K562 (cell line): ENCODE measurements around the gene E2F1. TPM values are rescaled to one million over a fixed set of nuclear protein-coding genes. Genes with fewer than 3 reads are reported as not detected.

Source experiments
- AFF4 ChIP-seq: sonication (generic); formaldehyde crosslinking; IDR thresholded peaks from 2 replicates; pipeline ENCODE4 v1.8.0; 2023; ENCODE audit warnings: mild to moderate bottlenecking, missing genetic modification reagents
- BCOR ChIP-seq: fragments of 450-650 bp; IDR thresholded peaks from 2 replicates; pipeline ENCODE4 v1.6.1; 2016
- GTF2E2 ChIP-seq: fragments of 200-800 bp; sonication (Bioruptor generic); IDR thresholded peaks from 2 replicates; pipeline ENCODE4 v1.6.1; 2016; ENCODE audit warnings: missing genetic modification characterization, missing compliant biosample characterization
- TAL1 ChIP-seq: fragments of 450-650 bp; IDR thresholded peaks from 2 replicates; pipeline ENCODE4 v1.6.1; 2016; ENCODE audit warnings: mild to moderate bottlenecking
- U2AF2 ChIP-seq: fragments of 200-400 bp; formaldehyde crosslinking; optimal IDR thresholded peaks from 2 replicates; pipeline ENCODE3; 2017; ENCODE audit warnings: low read depth, mild to moderate bottlenecking, low read length
- ZNF184 ChIP-seq: sonication (generic); formaldehyde crosslinking; IDR thresholded peaks from 2 replicates; pipeline ENCODE4 v1.5.0; 2020; ENCODE audit warnings: missing genetic modification reagents
- polyA plus RNA-seq, 8 experiments: library from polyadenylated mRNA; depleted of rRNA in 4 of 8; stranded (reverse) in 5 of 8; unstranded in 3 of 8; fragments of >200 nt; fragmentation: Nextera tagmentation in 2 of 8; fragmentation: Illumina TruSeq in 1 of 8; extraction: Ambion mirVana in 2 of 8; extraction: Trizol in 1 of 8; gene quantifications; 2 replicates each; pipeline versions ENCODE4 v1.2.1 to v1.2.3, GENCODE V29; 2011 to 2014; ENCODE audit warnings: inconsistent platforms in 1 of 8, missing spikeins in 1 of 8
- total RNA-seq, 7 experiments: library from RNA; depleted of rRNA in 6 of 7; stranded (reverse); fragments of >200 nt in 6 of 7; fragmentation: Illumina TruSeq in 2 of 7; extraction: Trizol in 2 of 7; gene quantifications; 2 replicates each; pipeline versions ENCODE4 v1.2.1 to v1.2.3, GENCODE V29; 2011 to 2021; ENCODE audit warnings: low replicate concordance in 1 of 7
- TF ChIP-seq, protein P1 (sequence below): sonication (generic); formaldehyde crosslinking; IDR thresholded peaks from 2 replicates; pipeline ENCODE4 v1.5.0; 2020; ENCODE audit warnings: missing genetic modification reagents
- TF ChIP-seq, protein P2 (sequence below): fragments of 450-650 bp; IDR thresholded peaks from 2 replicates; pipeline ENCODE4 v1.6.1; 2016; ENCODE audit warnings: mild to moderate bottlenecking, moderate library complexity
- TF ChIP-seq, protein P3 (sequence below): sonication (generic); IDR thresholded peaks from 2 replicates; pipeline ENCODE4 v1.6.1; 2016

E2F1 gene
- total and polyA plus RNA-seq, 9 of the 15 experiments (the other 6 are each of a cell fraction or from before 2014, with no cell fraction given): 0.14 to 30.6 (median 13.1) TPM

- no peak for TF ChIP-seq AFF4
- TF ChIP-seq, protein P1, sequence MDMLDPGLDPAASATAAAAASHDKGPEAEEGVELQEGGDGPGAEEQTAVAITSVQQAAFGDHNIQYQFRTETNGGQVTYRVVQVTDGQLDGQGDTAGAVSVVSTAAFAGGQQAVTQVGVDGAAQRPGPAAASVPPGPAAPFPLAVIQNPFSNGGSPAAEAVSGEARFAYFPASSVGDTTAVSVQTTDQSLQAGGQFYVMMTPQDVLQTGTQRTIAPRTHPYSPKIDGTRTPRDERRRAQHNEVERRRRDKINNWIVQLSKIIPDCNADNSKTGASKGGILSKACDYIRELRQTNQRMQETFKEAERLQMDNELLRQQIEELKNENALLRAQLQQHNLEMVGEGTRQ: no peak
- no peak for TF ChIP-seq BCOR
- TF ChIP-seq, protein P2, sequence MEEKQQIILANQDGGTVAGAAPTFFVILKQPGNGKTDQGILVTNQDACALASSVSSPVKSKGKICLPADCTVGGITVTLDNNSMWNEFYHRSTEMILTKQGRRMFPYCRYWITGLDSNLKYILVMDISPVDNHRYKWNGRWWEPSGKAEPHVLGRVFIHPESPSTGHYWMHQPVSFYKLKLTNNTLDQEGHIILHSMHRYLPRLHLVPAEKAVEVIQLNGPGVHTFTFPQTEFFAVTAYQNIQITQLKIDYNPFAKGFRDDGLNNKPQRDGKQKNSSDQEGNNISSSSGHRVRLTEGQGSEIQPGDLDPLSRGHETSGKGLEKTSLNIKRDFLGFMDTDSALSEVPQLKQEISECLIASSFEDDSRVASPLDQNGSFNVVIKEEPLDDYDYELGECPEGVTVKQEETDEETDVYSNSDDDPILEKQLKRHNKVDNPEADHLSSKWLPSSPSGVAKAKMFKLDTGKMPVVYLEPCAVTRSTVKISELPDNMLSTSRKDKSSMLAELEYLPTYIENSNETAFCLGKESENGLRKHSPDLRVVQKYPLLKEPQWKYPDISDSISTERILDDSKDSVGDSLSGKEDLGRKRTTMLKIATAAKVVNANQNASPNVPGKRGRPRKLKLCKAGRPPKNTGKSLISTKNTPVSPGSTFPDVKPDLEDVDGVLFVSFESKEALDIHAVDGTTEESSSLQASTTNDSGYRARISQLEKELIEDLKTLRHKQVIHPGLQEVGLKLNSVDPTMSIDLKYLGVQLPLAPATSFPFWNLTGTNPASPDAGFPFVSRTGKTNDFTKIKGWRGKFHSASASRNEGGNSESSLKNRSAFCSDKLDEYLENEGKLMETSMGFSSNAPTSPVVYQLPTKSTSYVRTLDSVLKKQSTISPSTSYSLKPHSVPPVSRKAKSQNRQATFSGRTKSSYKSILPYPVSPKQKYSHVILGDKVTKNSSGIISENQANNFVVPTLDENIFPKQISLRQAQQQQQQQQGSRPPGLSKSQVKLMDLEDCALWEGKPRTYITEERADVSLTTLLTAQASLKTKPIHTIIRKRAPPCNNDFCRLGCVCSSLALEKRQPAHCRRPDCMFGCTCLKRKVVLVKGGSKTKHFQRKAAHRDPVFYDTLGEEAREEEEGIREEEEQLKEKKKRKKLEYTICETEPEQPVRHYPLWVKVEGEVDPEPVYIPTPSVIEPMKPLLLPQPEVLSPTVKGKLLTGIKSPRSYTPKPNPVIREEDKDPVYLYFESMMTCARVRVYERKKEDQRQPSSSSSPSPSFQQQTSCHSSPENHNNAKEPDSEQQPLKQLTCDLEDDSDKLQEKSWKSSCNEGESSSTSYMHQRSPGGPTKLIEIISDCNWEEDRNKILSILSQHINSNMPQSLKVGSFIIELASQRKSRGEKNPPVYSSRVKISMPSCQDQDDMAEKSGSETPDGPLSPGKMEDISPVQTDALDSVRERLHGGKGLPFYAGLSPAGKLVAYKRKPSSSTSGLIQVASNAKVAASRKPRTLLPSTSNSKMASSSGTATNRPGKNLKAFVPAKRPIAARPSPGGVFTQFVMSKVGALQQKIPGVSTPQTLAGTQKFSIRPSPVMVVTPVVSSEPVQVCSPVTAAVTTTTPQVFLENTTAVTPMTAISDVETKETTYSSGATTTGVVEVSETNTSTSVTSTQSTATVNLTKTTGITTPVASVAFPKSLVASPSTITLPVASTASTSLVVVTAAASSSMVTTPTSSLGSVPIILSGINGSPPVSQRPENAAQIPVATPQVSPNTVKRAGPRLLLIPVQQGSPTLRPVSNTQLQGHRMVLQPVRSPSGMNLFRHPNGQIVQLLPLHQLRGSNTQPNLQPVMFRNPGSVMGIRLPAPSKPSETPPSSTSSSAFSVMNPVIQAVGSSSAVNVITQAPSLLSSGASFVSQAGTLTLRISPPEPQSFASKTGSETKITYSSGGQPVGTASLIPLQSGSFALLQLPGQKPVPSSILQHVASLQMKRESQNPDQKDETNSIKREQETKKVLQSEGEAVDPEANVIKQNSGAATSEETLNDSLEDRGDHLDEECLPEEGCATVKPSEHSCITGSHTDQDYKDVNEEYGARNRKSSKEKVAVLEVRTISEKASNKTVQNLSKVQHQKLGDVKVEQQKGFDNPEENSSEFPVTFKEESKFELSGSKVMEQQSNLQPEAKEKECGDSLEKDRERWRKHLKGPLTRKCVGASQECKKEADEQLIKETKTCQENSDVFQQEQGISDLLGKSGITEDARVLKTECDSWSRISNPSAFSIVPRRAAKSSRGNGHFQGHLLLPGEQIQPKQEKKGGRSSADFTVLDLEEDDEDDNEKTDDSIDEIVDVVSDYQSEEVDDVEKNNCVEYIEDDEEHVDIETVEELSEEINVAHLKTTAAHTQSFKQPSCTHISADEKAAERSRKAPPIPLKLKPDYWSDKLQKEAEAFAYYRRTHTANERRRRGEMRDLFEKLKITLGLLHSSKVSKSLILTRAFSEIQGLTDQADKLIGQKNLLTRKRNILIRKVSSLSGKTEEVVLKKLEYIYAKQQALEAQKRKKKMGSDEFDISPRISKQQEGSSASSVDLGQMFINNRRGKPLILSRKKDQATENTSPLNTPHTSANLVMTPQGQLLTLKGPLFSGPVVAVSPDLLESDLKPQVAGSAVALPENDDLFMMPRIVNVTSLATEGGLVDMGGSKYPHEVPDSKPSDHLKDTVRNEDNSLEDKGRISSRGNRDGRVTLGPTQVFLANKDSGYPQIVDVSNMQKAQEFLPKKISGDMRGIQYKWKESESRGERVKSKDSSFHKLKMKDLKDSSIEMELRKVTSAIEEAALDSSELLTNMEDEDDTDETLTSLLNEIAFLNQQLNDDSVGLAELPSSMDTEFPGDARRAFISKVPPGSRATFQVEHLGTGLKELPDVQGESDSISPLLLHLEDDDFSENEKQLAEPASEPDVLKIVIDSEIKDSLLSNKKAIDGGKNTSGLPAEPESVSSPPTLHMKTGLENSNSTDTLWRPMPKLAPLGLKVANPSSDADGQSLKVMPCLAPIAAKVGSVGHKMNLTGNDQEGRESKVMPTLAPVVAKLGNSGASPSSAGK: no peak
- TF ChIP-seq ZNF184 (CRISPR knock-in tag): no peak
- TF ChIP-seq TAL1: no peak
- no peak for TF ChIP-seq U2AF2
- no peak for TF ChIP-seq GTF2E2 (tag)
- TF ChIP-seq, protein P3, sequence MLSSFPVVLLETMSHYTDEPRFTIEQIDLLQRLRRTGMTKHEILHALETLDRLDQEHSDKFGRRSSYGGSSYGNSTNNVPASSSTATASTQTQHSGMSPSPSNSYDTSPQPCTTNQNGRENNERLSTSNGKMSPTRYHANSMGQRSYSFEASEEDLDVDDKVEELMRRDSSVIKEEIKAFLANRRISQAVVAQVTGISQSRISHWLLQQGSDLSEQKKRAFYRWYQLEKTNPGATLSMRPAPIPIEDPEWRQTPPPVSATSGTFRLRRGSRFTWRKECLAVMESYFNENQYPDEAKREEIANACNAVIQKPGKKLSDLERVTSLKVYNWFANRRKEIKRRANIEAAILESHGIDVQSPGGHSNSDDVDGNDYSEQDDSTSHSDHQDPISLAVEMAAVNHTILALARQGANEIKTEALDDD: no peak
Observed at GRCh38 chr20:33674294-33675135, 11.7 kb downstream of the E2F1 start, which contains the start of gene NECAB3 (continued).
